OCI-LY3 (cell line): ENCODE data around the gene ZNF77.
"Not testable (repeated sequence)": the region's sequence is repeated elsewhere in the genome, so short reads cannot be mapped to it uniquely, and the experiment has no call there.

Source experiments
- EZH2phosphoT487 ChIP-seq: fragments of 200-600 bp; shearing (Covaris generic); IDR thresholded peaks from 2 replicates; pipeline ENCODE4 v1.6.1; 2018; ENCODE audit warnings: antibody characterized with exemption, mixed run types, low read depth
- TF ChIP-seq, protein P1 (sequence below): fragments of 200-600, 300-600 bp; sonication (generic); IDR thresholded peaks from 2 replicates; pipeline ENCODE4 v1.5.1; 2014; ENCODE audit warnings: antibody characterized with exemption, low read length, low read depth

DNA sequence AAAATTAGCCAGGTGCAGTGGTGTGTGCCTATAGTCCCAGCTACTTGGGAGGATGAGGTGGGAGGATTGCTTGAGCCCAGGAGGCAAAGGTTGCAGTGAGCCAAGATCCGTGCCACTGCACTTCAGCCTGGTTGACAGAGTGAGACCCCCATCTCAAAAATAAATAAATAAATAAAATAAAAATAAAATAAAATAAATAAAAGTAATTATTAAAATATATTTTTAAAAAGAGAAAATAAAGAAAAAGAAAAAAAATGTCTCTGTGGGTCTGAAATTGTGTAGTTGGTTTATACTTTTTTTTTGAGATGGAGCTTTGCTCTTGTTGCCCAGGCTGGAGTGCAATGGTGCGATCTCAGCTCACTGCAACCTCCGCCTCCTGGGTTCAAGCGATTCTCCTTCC, 8.9 kb downstream of the ZNF77 start:
- TF ChIP-seq, protein P1, sequence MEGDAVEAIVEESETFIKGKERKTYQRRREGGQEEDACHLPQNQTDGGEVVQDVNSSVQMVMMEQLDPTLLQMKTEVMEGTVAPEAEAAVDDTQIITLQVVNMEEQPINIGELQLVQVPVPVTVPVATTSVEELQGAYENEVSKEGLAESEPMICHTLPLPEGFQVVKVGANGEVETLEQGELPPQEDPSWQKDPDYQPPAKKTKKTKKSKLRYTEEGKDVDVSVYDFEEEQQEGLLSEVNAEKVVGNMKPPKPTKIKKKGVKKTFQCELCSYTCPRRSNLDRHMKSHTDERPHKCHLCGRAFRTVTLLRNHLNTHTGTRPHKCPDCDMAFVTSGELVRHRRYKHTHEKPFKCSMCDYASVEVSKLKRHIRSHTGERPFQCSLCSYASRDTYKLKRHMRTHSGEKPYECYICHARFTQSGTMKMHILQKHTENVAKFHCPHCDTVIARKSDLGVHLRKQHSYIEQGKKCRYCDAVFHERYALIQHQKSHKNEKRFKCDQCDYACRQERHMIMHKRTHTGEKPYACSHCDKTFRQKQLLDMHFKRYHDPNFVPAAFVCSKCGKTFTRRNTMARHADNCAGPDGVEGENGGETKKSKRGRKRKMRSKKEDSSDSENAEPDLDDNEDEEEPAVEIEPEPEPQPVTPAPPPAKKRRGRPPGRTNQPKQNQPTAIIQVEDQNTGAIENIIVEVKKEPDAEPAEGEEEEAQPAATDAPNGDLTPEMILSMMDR: not testable (repeated sequence)
- TF ChIP-seq EZH2phosphoT487: not testable (repeated sequence)
